H1 (cell line): Measurements from ENCODE around the gene LURAP1L. TPM values are rescaled to one million over a fixed set of nuclear protein-coding genes. Genes with fewer than 3 reads are reported as not detected.

Experiments used
- CTCF ChIA-PET: fragments of 300-600 bp; sonication (Branson Sonifier 250); formaldehyde crosslinking; loops from one replicate; lab custom pipeline; 2021; ENCODE audit not compliant: partially characterized antibody; lab: Charles Lee
- POLR2A ChIA-PET: fragments of 300-600 bp; sonication (Branson Sonifier 250); formaldehyde crosslinking; loops from one replicate; lab custom pipeline; 2021; ENCODE audit warnings: inconsistent platforms; ENCODE audit not compliant: partially characterized antibody; lab: Charles Lee
- DNase-seq, 2 experiments: peaks; one replicate each; pipeline versions ENCODE4 v3.0.0 to v3.0.0-alpha.2; 2010 to 2022; ENCODE audit warnings: low spot score in 2 of 2, low read depth in 1 of 2, mixed read lengths in 1 of 2
- FAIRE-seq: peaks from 2 replicates; lab custom pipeline; 2011; peaks lifted over from hg19 to GRCh38; lab: Jason Lieb, UNC
- H2AFZ ChIP-seq: 2 replicates; pipeline ENCODE4 v1.8.1; 2012; ENCODE audit warnings: low read length, inconsistent platforms
- H2AK5ac ChIP-seq: 2 replicates; pipeline ENCODE4 v1.6.1; 2013; ENCODE audit warnings: low read depth, low read length
- H2BK120ac ChIP-seq: replicated peaks from 2 replicates; pipeline ENCODE3; 2013; ENCODE audit warnings: low read depth, low read length, inconsistent platforms
- H2BK12ac ChIP-seq: 2 replicates; pipeline ENCODE4 v1.6.1; 2013; ENCODE audit warnings: low read depth, low read length
- H2BK15ac ChIP-seq: 2 replicates; pipeline ENCODE4 v1.6.1; 2013; ENCODE audit warnings: low read length
- H2BK20ac ChIP-seq: 2 replicates; pipeline ENCODE4 v1.6.1; 2013; ENCODE audit warnings: low read length
- H2BK5ac ChIP-seq: 2 replicates; pipeline ENCODE4 v1.6.1; 2013; ENCODE audit warnings: low read depth, low read length
- H3K14ac ChIP-seq: 2 replicates; pipeline ENCODE4 v1.6.1; 2013; ENCODE audit warnings: inconsistent platforms; ENCODE audit not compliant: insufficient read length
- H3K18ac ChIP-seq: 2 replicates; pipeline ENCODE4 v1.6.1; 2013; ENCODE audit warnings: low read length; ENCODE audit errors: extremely low read depth
- H3K23ac ChIP-seq: 2 replicates; pipeline ENCODE4 v1.6.1; 2013; ENCODE audit warnings: inconsistent platforms; ENCODE audit not compliant: insufficient read length
- H3K23me2 ChIP-seq: 2 replicates; pipeline ENCODE4 v1.6.1; 2013; ENCODE audit warnings: low read depth, low read length
- H3K27ac ChIP-seq: 2 replicates; pipeline ENCODE4 v1.6.1; 2011; ENCODE audit warnings: low read depth, low read length, inconsistent platforms
- H3K27me3 ChIP-seq, 4 experiments: replicated peaks in 1 of 4; 1 replicate in 1 of 4; 2 replicates in 3 of 4; pipeline versions ENCODE4 v1.6.1 to v1.8.1; 2011 to 2013; ENCODE audit warnings: low read length in 3 of 4, mild to moderate bottlenecking in 3 of 4, inconsistent platforms in 2 of 4, mixed read lengths in 2 of 4, moderate library complexity in 1 of 4; ENCODE audit not compliant: control insufficient read depth in 3 of 4, insufficient read depth in 3 of 4; ENCODE audit errors: extremely low read depth in 1 of 4
- H3K36me3 ChIP-seq, 4 experiments: 2 replicates each; pipeline versions ENCODE4 v1.6.1 to v1.8.1; 2011 to 2013; ENCODE audit warnings: mild to moderate bottlenecking in 4 of 4, low read length in 3 of 4, moderate library complexity in 2 of 4, control low read depth in 1 of 4, inconsistent platforms in 1 of 4; ENCODE audit not compliant: insufficient read depth in 4 of 4, control insufficient read depth in 2 of 4
- H3K4ac ChIP-seq: replicated peaks from 2 replicates; pipeline ENCODE3; 2013; ENCODE audit warnings: low read length, low read depth, mixed read lengths, inconsistent platforms; ENCODE audit not compliant: insufficient read length
- H3K4me1 ChIP-seq, 4 experiments: replicated peaks in 1 of 4; 1 replicate in 1 of 4; 2 replicates in 3 of 4; pipeline versions ENCODE4 v1.6.1 to v1.8.1; 2011 to 2013; ENCODE audit warnings: low read length in 3 of 4, inconsistent platforms in 2 of 4, mixed read lengths in 1 of 4; ENCODE audit not compliant: insufficient read depth in 4 of 4, control insufficient read depth in 3 of 4
- H3K4me2 ChIP-seq, 2 experiments: 2 replicates each; pipeline versions ENCODE4 v1.6.1 to v1.8.1; 2011 to 2013; ENCODE audit warnings: low read depth in 2 of 2, low read length in 2 of 2, control low read depth in 1 of 2, inconsistent platforms in 1 of 2, mild to moderate bottlenecking in 1 of 2; ENCODE audit not compliant: insufficient read depth in 1 of 2
- H3K4me3 ChIP-seq, 4 experiments: fragments of 200-600, 300-600 bp in 1 of 4; sonication (generic), shearing (Covaris generic), sonication (Bioruptor Twin) in 1 of 4; 2 replicates each; pipeline versions ENCODE4 v1.5.1 to v1.8.1; 2011 to 2016; ENCODE audit warnings: low read length in 4 of 4, low read depth in 3 of 4, control low read depth in 2 of 4, inconsistent platforms in 2 of 4, mild to moderate bottlenecking in 2 of 4, mixed read lengths in 1 of 4, moderate library complexity in 1 of 4; ENCODE audit not compliant: insufficient read depth in 2 of 4; ENCODE audit errors: extremely low read depth in 1 of 4
- H3K56ac ChIP-seq: replicated peaks from 2 replicates; pipeline ENCODE3; 2013; ENCODE audit warnings: low read depth, mild to moderate bottlenecking, mixed read lengths, low read length, inconsistent platforms; ENCODE audit not compliant: insufficient read length
- H3K79me1 ChIP-seq: 2 replicates; pipeline ENCODE4 v1.6.1; 2013; ENCODE audit warnings: low read depth, low read length, control low read depth
- H3K79me2 ChIP-seq, 2 experiments: 2 replicates each; pipeline versions ENCODE4 v1.6.1 to v1.8.1; 2012 to 2013; ENCODE audit warnings: low read length in 2 of 2, mild to moderate bottlenecking in 2 of 2, inconsistent platforms in 1 of 2; ENCODE audit not compliant: insufficient read depth in 2 of 2, control insufficient read depth in 1 of 2
- H3K9ac ChIP-seq, 4 experiments: replicated peaks in 1 of 4; 1 replicate in 1 of 4; 2 replicates in 3 of 4; pipeline versions ENCODE4 v1.6.1 to v1.8.1; 2011 to 2013; ENCODE audit warnings: low read depth in 3 of 4, low read length in 3 of 4, control low read depth in 2 of 4, mild to moderate bottlenecking in 2 of 4, moderate library complexity in 2 of 4, inconsistent platforms in 1 of 4; ENCODE audit errors: extremely low read depth in 1 of 4
- H3K9me3 ChIP-seq, 2 experiments: 2 replicates each; pipeline versions ENCODE4 v1.6.1 to v1.8.1; 2012 to 2013; ENCODE audit warnings: mild to moderate bottlenecking in 2 of 2, moderate library complexity in 2 of 2, control low read depth in 1 of 2, inconsistent platforms in 1 of 2, low read depth in 1 of 2, low read length in 1 of 2, mixed read lengths in 1 of 2; ENCODE audit not compliant: insufficient read depth in 2 of 2
- H4K20me1 ChIP-seq, 2 experiments: replicated peaks in 1 of 2; 2 replicates each; pipeline versions ENCODE3 to v1.8.1; 2011 to 2013; ENCODE audit warnings: inconsistent platforms in 2 of 2, low read length in 2 of 2, mild to moderate bottlenecking in 1 of 2; ENCODE audit not compliant: insufficient read depth in 2 of 2, control insufficient read depth in 1 of 2
- H4K5ac ChIP-seq: 2 replicates; pipeline ENCODE4 v1.6.1; 2013; ENCODE audit warnings: low read length, low read depth, mixed read lengths, inconsistent platforms; ENCODE audit not compliant: insufficient read length
- H4K8ac ChIP-seq: 2 replicates; pipeline ENCODE4 v1.8.0; 2013; ENCODE audit warnings: mild to moderate bottlenecking, moderate library complexity, low read length, inconsistent platforms; ENCODE audit not compliant: insufficient read depth; ENCODE audit errors: extremely low read depth
- H4K91ac ChIP-seq: replicated peaks from 2 replicates; pipeline ENCODE3; 2013; ENCODE audit warnings: low read length, mixed read lengths, inconsistent platforms; ENCODE audit not compliant: insufficient read length
- BCL11A ChIP-seq, 2 experiments: IDR thresholded peaks; one replicate each; pipeline ENCODE4 v1.6.1; 2011; ENCODE audit warnings: low read depth in 2 of 2, low read length in 2 of 2, mild to moderate bottlenecking in 2 of 2
- RXRA ChIP-seq: IDR thresholded peaks from 2 replicates; pipeline ENCODE4 v1.6.1; 2011; ENCODE audit warnings: low read depth, mild to moderate bottlenecking, low read length, moderate library complexity; ENCODE audit not compliant: insufficient read depth
- SIN3A ChIP-seq, 2 experiments: IDR thresholded peaks in 1 of 2; conservative IDR thresholded peaks in 1 of 2; 2 replicates each; pipeline ENCODE4 v1.6.1; 2011 to 2012; ENCODE audit warnings: low read length in 2 of 2, improper control_type of control experiment in 1 of 2, low read depth in 1 of 2, mild to moderate bottlenecking in 1 of 2
- SIRT6 ChIP-seq: IDR thresholded peaks from one replicate; pipeline ENCODE4 v1.7.1; 2012; ENCODE audit warnings: low read length, inconsistent platforms
- WGBS, 2 experiments: shearing (Covaris generic) in 1 of 2; methylation state at CpG; one replicate each; pipeline versions ENCODE4 v1.1.6 to v1.1.7; 2013 to 2015; ENCODE audit warnings: low lambda C conversion rate in 2 of 2, mixed read lengths in 2 of 2, inconsistent platforms in 1 of 2, low coverage in 1 of 2, missing lambda C conversion rate in 1 of 2; ENCODE audit not compliant: insufficient replicate concordance in 2 of 2, insufficient coverage in 1 of 2, insufficient read length in 1 of 2; ENCODE audit errors: extremely low coverage in 1 of 2, missing lambda C conversion rate in 1 of 2; 5-methylcytosine and 5-hydroxymethylcytosine counted together
- polyA plus RNA-seq, 7 experiments: library from polyadenylated mRNA; depleted of rRNA in 3 of 7; stranded (reverse) in 5 of 7; unstranded in 2 of 7; fragments of >200 nt in 5 of 7; fragments of 200-250 nt in 2 of 7; gene quantifications; 1 replicate in 5 of 7; 2 replicates in 1 of 7; 4 replicates in 1 of 7; pipeline versions ENCODE4 v1.2.1 to v1.2.3, GENCODE V29; 2011 to 2013; ENCODE audit warnings: missing spikeins in 2 of 7, mixed read lengths in 2 of 7
- total RNA-seq: library from RNA; stranded (reverse); fragmentation: NEBNext Ultra II Directional; extraction: Animal tissue kit (Norgen Biotek cat#: 25700); gene quantifications from 2 replicates; pipeline ENCODE4 v1.2.1, GENCODE V29; 2021

The LURAP1L gene
- total and polyA plus RNA-seq, 2 of the 8 experiments (the other 6 are each of a cell fraction or from before 2014, with no cell fraction given): 0.63 to 1.2 TPM

DNA sequence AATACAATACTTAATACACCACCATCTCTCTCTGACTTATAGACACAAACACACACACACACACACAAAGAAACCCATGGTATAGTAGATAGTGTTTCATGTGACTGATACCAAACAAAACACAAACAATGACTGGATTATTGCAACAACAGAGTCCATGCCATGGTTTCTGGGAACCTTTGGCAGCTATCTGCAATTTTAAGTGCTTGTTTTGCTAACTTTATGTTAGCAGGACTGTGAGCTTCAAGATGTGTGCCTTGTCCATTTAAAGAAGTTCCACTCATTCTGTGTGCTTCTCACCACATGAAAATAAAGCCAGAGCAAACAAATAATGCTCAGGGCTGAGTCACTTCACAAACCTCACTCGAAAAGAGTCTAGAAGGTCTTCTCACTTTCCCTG is 15.1 kb upstream of the LURAP1L start:
- H4K91ac ChIP-seq: no peak overlapping the region
- H3K4me3 ChIP-seq: no peak overlapping the region
- no peak for FAIRE-seq
- ChIA-PET POLR2A (no interaction called here), CTCF (interaction anchor here (0.6 to 1.0 kb wide), 5 partner anchors 16 to 58 kb away, joined by 3 to 4 read pairs (median 3); no protein-coding TSS in a partner anchor)
- 90% methylated on average over 1 of the region's 1 CpG; no CpG with 5 or more reads in 1 of the 2 experiments for WGBS, 2 experiments
- H2BK120ac ChIP-seq: no peak overlapping the region
- H2BK15ac ChIP-seq: no peak overlapping the region
- H3K4ac ChIP-seq: no peak overlapping the region
- no peak overlapping the region for H2BK5ac ChIP-seq
- no peaks in the 10 kb centered on the region for H3K79me2 ChIP-seq
- H3K27me3 ChIP-seq: no peaks in the 10 kb centered on the region
- H3K23me2 ChIP-seq: no peaks in the 10 kb centered on the region
- H2BK20ac ChIP-seq: no peak overlapping the region
- no peak overlapping the region for H3K14ac ChIP-seq
- no peaks in the 10 kb centered on the region for H3K36me3 ChIP-seq
- no peaks in the 10 kb centered on the region for H4K20me1 ChIP-seq
- H4K5ac ChIP-seq: no peak overlapping the region
- no peak overlapping the region for H3K56ac ChIP-seq
- TF ChIP-seq SIRT6: no peak
- no peak for TF ChIP-seq SIN3A (conservative IDR thresholded peaks at IDR 0.05 in 1 of 2, IDR thresholded peaks at IDR 0.05 in 1 of 2; ENCODE audit: low read depth in 1 of 2, low read length in 2 of 2)
- TF ChIP-seq BCL11A (IDR thresholded peaks at IDR 0.05; ENCODE audit: low read depth in 2 of 2, low read length in 2 of 2): no peak
- no peak for TF ChIP-seq RXRA
- no peak overlapping the region for H3K18ac ChIP-seq
- no peak overlapping the region for H3K23ac ChIP-seq
- H3K4me1 ChIP-seq: no peaks in the 10 kb centered on the region
- H3K9ac ChIP-seq: no peak overlapping the region
- DNase-seq: no peak
- H3K4me2 ChIP-seq: no peak overlapping the region
- peak overlapping the region; percentile 40; the same call in 1 of the 2 replicates for H2AFZ ChIP-seq
- H2AK5ac ChIP-seq: no peak overlapping the region
- no peak overlapping the region for H3K27ac ChIP-seq
- H3K79me1 ChIP-seq: no peaks in the 10 kb centered on the region
- H4K8ac ChIP-seq: no peak overlapping the region
- no peaks in the 10 kb centered on the region for H3K9me3 ChIP-seq
- no peak overlapping the region for H2BK12ac ChIP-seq
